CD4-positive, alpha-beta T cell treated with Interleukin-4 for 4 hours (primary cell): ENCODE measurements around the gene GPATCH11.

Source experiments
- DNase-seq: peaks from one replicate; pipeline ENCODE4 v3.0.0-alpha.2; 2020

Gene GPATCH11

DNA sequence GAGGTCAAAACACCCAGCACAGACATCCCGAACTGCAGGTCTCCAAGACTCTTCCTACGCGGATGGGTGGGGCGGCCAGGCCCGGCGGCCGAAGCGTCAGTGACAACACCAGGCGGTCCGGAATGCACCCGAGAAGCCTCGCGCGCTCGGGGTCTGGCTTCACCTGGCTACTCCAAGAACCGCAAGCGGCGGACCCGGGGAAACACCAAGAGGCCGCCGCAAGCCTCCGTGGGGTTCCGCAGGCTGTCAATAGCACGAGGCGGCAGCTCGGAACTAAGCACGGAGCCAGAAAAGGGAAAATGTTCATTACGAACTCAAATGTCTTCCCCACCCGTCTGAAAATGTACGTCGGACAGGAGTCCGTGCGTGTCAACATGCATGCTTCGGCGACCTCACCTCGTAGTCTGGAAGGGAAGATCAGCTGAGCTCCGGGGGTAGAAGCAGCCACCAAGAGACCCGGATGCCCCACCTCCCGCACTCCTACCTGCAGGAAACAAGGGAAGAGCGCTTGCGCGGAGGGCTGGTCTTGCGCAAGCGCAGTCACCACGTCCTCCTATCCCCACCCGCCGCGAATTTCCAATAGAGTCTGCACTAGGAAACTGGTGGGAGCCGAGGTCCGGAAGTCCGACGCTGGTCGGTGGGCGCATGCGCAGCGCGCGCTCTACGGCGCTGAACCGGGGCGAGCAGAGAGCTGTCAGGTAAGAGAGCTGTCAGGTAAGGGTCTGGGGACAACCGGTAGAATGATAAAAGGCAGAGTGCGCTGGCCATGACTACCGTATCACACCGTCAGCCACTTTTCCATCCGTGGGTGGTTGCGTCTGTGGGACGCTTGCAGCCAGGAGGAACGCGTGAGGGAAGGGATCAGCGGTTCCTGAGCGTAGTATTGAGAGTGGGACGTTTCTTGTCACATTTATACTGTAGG lies at the start of gene GPATCH11, which contains the start of gene HEATR5B:
Gene GPATCH11, plus strand, starts transcription at position 646 of the 922 bp plus-strand sequence. CDS start 3,864 bp downstream, outside the sequence.
Gene HEATR5B, minus strand, starts transcription at position 500 of the 922 bp plus-strand sequence. CDS start 958 bp downstream, outside the sequence.
- peak; percentile 96 for DNase-seq

- no peak for DNase-seq
Observed at GRCh38 chr2:37037771-37038170, 46.5 kb upstream of the GPATCH11 start.

GRCh38 chr2:37039580-37039979 lies 44.7 kb upstream of the GPATCH11 start:
- no peak for DNase-seq

GRCh38 chr2:37052600-37053332 lies 31.6 kb upstream of the GPATCH11 start:
- DNase-seq = no peak

DNA sequence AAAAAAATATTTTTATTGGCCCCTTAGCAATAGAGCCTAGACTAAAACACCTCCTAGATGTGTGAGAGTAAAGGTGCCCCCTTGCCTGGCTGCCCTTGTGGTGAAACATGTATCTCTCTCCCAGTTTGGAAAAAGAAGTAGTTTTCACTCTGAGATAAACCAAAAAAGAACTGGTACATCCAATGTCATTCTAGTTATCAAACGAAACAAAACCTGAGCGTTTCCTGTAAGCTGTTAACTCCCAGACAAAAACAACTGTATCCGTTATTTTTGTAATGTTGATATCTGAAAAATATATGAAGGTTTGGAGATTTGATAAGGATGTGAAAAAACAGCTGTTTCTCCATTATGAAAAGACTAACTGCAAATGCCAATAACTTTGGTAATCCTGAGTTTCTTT lies 24.5 kb upstream of the GPATCH11 start:
- DNase-seq = no peak

DNA sequence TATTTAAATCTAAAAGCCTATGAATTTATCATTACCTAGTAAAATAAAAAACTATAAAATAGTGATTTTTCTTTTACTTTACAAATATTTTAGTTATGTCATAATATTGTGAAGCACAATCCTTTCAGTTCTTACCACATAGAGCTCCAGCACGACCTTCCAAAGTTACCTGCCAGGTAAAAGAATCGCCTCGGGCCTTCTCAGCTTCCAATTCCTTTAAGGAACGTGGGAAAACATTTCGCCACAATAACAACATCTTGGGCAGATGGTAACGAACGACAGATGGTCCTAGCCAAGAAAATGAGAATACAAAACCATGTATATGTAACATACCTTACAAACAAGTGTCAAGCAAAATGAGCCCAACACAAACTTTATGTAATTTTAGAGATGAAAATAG lies 23.9 kb upstream of the GPATCH11 start:
- no peak for DNase-seq

GRCh38 chr2:37061013-37061711 lies 23.2 kb upstream of the GPATCH11 start:
- no peak for DNase-seq

- no peak for DNase-seq
Observed at GRCh38 chr2:37061776-37062175, 22.5 kb upstream of the GPATCH11 start.

GRCh38 chr2:37068686-37069085 lies 15.6 kb upstream of the GPATCH11 start:
- no peak for DNase-seq

DNA sequence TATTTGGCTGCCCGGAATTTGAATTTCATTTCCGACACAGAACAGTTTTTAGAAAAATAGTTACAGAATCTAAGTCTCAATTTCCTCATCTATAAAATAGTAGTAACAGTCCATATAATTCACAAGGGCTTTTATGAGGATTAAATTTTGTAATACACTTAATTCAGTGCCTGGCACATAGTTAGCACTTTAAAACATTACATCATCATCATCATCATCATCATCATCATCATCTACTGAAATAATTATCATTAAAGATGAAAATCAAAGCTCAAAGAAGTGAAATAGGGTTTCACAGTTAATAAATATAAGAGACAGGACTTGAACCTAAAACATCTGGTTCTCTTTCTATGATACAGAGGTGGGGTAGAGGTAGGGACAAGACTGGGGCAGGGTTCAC lies 13.4 kb upstream of the GPATCH11 start:
- no peak for DNase-seq

GRCh38 chr2:37080266-37080665 lies 4.1 kb upstream of the GPATCH11 start:
- DNase-seq = peak; percentile 16

DNA sequence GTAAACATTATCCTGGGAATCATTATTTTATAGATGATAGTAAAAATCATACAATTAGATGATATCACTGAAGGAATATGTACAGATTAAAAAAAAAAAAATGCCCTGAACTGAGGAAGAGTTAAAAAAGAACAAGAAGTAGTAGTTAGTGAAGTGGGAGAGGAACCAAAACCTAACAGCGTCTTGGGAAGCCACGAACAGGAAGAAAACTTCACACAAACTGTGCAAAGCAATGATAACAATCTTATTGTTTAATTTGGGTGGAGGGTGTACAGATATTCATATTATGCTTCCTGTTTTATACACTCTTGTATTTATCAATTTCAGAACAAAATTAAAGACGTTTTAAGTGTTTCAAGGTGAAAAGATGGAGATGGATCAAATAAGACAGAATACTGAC lies 3.6 kb upstream of the GPATCH11 start:
- peak; percentile 15 for DNase-seq

DNA sequence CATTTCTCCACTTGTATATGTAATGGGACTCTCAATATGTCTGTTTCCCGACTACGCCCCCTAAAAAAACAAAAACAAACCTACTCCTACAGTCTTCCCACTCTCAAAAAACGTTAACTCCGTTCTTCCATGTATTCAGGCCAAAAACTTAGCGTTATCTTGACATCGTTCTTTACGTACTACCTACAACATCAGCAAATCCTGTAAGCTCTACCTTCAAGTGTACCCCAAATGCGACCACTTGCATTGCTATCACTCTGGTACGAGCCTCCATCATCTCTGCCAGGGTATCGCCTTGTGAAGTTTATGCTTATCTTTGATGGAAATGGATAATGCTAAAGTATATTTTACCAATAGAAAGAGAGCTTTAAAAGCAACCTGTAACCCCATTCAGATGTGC lies 479 bp downstream of the GPATCH11 start:
- no peak for DNase-seq

GRCh38 chr2:37085731-37086147 lies 1.4 kb downstream of the GPATCH11 start:
- DNase-seq = peak; percentile 16

- no peak for DNase-seq
Observed at GRCh38 chr2:37090019-37090477, 5.7 kb downstream of the GPATCH11 start.

DNA sequence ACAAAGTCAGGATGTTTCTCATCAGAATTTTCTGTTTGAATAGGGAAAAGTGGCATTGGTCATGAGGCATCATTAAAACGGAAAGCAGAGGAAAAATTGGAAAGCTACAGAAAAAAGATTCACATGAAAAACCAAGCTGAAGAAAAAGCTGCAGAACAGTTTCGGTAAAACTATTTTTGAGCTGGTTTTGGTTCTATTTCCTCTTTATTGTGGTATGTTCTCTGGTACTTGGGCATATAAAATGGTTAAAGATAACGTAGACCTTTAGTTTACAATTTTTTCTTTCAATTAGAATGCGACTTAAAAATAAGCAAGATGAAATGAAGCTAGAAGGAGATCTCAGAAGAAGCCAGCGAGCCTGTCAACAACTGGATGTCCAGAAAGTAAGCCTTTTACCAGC lies 7.6 kb downstream of the GPATCH11 start:
- DNase-seq = no peak

GRCh38 chr2:37096568-37096967 lies 12.2 kb downstream of the GPATCH11 start:
- DNase-seq = no peak

DNA sequence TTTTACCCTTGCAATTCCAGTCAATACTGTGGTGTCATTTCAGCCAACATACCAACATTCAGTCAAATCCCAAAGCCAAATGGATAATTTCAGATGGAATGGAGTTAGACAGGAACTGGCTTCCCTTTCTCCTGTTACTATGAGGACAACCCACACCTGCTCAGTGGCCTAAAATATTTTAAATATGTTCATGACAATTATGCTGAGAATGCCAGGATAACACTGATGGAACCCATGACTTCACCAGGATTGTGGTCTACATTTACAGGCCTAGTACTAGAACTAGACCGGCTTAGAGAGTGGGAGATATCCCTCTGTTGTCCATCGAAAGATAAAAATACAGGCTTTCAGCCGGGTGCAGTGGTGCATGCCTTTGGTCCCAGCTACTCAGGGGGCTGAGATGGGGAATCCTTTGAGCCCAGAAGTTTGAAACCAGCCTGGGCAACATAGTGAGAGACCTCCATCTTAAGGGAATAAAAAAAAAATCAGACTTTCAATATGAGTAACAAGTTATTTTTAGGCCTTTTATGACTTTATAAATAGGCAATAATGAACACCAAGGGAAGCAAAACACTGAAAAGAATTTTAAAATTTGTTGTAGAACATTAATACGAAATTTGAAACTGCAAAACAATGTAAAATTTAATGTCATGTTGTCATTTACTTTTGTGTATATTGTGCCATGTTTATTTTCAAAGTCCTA lies 14.2 kb downstream of the GPATCH11 start:
- DNase-seq = no peak

- no peak for DNase-seq
Observed at GRCh38 chr2:37100054-37100453, 15.7 kb downstream of the GPATCH11 start.

DNA sequence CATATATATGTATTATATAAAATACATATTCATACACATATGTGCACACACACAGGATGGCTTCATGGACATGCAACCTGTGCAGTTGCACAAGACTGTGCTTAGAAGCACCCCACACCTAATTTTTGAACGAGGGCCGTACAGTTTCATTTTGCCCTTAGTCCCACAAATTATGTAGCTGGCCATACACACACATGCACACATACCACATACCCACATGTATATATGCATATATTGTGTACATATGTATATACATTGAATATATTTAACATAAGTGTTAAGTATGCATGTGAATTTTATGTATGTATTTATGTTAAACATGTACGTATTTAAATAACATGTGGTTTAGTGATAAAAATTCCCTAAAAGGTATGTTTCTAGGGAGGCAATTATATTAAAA lies 18.3 kb downstream of the GPATCH11 start:
- DNase-seq = no peak

DNA sequence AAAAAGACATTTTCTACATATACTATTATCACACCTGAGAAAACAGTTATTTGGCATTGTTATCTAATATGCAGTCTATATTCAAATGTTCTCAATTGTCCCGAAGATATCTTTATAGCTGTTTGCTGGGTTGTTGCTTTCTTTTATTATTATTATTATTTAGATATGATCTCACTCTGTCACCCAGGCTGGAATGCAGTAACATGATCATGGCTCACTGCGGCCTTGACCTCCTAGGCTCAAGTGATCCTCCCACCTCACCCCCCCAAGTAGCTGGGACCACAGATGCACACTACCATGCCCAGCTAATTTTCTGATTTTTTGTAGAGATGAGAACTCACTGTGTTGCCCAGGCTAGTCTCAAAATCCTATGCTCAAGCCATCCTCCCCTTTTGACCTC lies 19.9 kb downstream of the GPATCH11 start:
- DNase-seq = no peak

GRCh38 chr2:37105150-37105549 lies 20.8 kb downstream of the GPATCH11 start:
- no peak for DNase-seq
